Subcutaneous adipose tissue (tissue), 4 donors: Measurements from ENCODE around the gene C16orf92. TPM values are rescaled to one million over a fixed set of nuclear protein-coding genes. Genes with fewer than 3 reads are reported as not detected.

Source experiments
- CTCF ChIP-seq: fragments of 450-650 bp; IDR thresholded peaks from one replicate; pipeline ENCODE4 v1.5.1; 2016; ENCODE audit warnings: low read depth, mild to moderate bottlenecking, control low read depth, antibody characterized with exemption, moderate library complexity
- total RNA-seq, 4 donors: library from RNA; depleted of rRNA; stranded (reverse); fragments of >200 nt; gene quantifications; one replicate each; pipeline ENCODE4 v1.1.0, GENCODE V29; 2016

The C16orf92 gene
- not detected for total RNA-seq

GRCh38 chr16:30022887-30023286 lies at the start of gene C16orf92:
Gene C16orf92 (plus strand): TSS chr16:30023198. CDS start chr16:30023341, 143 bp downstream.
- TF ChIP-seq CTCF = no peak

GRCh38 chr16:29973384-29974246 lies 49.4 kb upstream of the C16orf92 start, which contains the start of gene TAOK2:
Gene TAOK2 (plus strand): TSS chr16:29973868. CDS start chr16:29977773, 3,905 bp downstream.
- no peak for TF ChIP-seq CTCF

- no peak for TF ChIP-seq CTCF
These were observed 48.5 kb upstream of the C16orf92 start for GRCh38 chr16:29974291-29975133.

GRCh38 chr16:29975134-29975538 lies 47.9 kb upstream of the C16orf92 start:
- no peak for TF ChIP-seq CTCF

GRCh38 chr16:29975811-29976511 lies 47.0 kb upstream of the C16orf92 start:
- TF ChIP-seq CTCF = no peak

- no peak for TF ChIP-seq CTCF
These were observed 45.8 kb upstream of the C16orf92 start for GRCh38 chr16:29977063-29977825.
